Breast epithelium (tissue), 4 donors: Measurements from ENCODE around the gene KRTAP5-1. TPM values are rescaled to one million over a fixed set of nuclear protein-coding genes. Genes with fewer than 3 reads are reported as not detected.

Experiments
- DNase-seq, 2 donors: peaks; one replicate each; pipeline ENCODE4 v3.0.0-alpha.2; 2019; ENCODE audit warnings: low spot score in 2 of 2
- H3K27ac ChIP-seq, 2 donors: fragments of 200-600 bp; sonication (generic) in 1 of 2; one replicate each; pipeline ENCODE4 v1.5.1; 2016 to 2019; ENCODE audit warnings: mild to moderate bottlenecking in 1 of 2
- H3K27me3 ChIP-seq, 2 donors: fragments of 200-600 bp; sonication (generic) in 1 of 2; one replicate each; pipeline versions ENCODE4 v1.5.1 to v1.6.0; 2017 to 2019; ENCODE audit warnings: control low read depth in 1 of 2, mild to moderate bottlenecking in 1 of 2
- H3K36me3 ChIP-seq: fragments of 200-600 bp; one replicate; pipeline ENCODE4 v1.5.1; 2019
- H3K4me1 ChIP-seq, 2 donors: fragments of 200-600 bp; sonication (generic); one replicate each; pipeline ENCODE4 v1.5.1; 2016 to 2019; ENCODE audit warnings: control low read depth in 1 of 2
- H3K4me3 ChIP-seq, 3 donors: fragments of 200-600 bp; sonication (generic); 1 replicate in 2 of 3; 2 replicates in 1 of 3; pipeline ENCODE4 v1.5.1; 2016 to 2019; ENCODE audit warnings: mild to moderate bottlenecking in 3 of 3, moderate library complexity in 2 of 3
- H3K9me3 ChIP-seq, 2 donors: fragments of 200-600 bp; sonication (generic) in 1 of 2; one replicate each; pipeline ENCODE4 v1.5.1; 2016 to 2019; ENCODE audit warnings: control low read depth in 1 of 2
- POLR2A ChIP-seq: fragments of 450-650 bp; IDR thresholded peaks from one replicate; pipeline ENCODE4 v1.6.1; 2016; ENCODE audit warnings: antibody characterized with exemption, mild to moderate bottlenecking, moderate library complexity
- POLR2AphosphoS5 ChIP-seq, 3 donors: sonication (generic); formaldehyde crosslinking; IDR thresholded peaks; one replicate each; pipeline ENCODE4 v1.6.1; 2017; ENCODE audit warnings: antibody characterized with exemption in 3 of 3
- intact Hi-C: fragments of 100-400 bp; cut with DNase I; formaldehyde crosslinking; loops from one replicate; pipeline ENCODE4 v1.15.1; 2023; ENCODE audit warnings: low total_unique reads
- total RNA-seq, 3 donors: library from RNA; depleted of rRNA; stranded (reverse); fragments of >200 nt; gene quantifications; one replicate each; pipeline ENCODE4 v1.1.0, GENCODE V29; 2016
- TF ChIP-seq, protein P1 (sequence below), 3 donors: fragments of 450-650 bp; IDR thresholded peaks; one replicate each; pipeline ENCODE4 v1.5.1; 2016 to 2017; ENCODE audit warnings: antibody characterized with exemption in 3 of 3, mild to moderate bottlenecking in 3 of 3, moderate library complexity in 3 of 3

The KRTAP5-1 gene
- total RNA-seq, 3 donors from 2014 or later, result not detected

DNA sequence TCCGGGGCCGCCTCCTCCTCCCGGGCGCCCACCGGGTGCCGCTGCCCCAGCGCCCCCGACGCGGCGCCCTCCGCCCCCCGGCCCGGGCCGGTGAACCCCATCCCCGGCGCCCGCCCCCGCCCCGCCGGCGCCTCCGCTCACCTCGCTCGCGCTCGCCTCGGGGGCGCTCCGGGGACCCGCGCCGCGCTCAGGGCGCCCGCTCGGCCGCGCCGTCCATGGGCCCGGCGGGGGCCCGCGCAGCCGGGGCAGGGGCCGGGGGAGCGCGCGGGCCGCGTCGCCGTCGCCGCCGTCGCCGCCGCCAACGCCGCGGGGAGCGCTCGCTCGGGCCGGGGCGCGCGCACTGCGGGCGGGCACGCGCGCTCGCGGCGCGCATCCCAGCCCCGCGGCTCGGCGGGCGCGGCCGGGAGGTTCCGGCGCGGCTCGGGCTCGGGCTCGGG is 13.3 kb downstream of the KRTAP5-1 start:
- intact Hi-C loops, result no loop called here
- Histone ChIP-seq H3K4me3 (peak overlapping the region; percentile 50 to 77 (median 61)), H3K9me3 (no peaks in the 10 kb centered on the region), H3K27ac (peak overlapping the region; percentile 72 to 75), H3K27me3 (peaks cover 0 to 15% of the 10 kb centered on the region in 2 donors), H3K4me1 (peaks cover 0 to 7% of the 10 kb centered on the region in 2 donors), H3K36me3 (no peaks in the 10 kb centered on the region)
- no peak for DNase-seq
- TF ChIP-seq POLR2A (no peak), POLR2AphosphoS5 (IDR thresholded peaks at IDR 0.05) (no peak)
- TF ChIP-seq, protein P1, sequence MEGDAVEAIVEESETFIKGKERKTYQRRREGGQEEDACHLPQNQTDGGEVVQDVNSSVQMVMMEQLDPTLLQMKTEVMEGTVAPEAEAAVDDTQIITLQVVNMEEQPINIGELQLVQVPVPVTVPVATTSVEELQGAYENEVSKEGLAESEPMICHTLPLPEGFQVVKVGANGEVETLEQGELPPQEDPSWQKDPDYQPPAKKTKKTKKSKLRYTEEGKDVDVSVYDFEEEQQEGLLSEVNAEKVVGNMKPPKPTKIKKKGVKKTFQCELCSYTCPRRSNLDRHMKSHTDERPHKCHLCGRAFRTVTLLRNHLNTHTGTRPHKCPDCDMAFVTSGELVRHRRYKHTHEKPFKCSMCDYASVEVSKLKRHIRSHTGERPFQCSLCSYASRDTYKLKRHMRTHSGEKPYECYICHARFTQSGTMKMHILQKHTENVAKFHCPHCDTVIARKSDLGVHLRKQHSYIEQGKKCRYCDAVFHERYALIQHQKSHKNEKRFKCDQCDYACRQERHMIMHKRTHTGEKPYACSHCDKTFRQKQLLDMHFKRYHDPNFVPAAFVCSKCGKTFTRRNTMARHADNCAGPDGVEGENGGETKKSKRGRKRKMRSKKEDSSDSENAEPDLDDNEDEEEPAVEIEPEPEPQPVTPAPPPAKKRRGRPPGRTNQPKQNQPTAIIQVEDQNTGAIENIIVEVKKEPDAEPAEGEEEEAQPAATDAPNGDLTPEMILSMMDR (IDR thresholded peaks at IDR 0.05), result no peak

DNA sequence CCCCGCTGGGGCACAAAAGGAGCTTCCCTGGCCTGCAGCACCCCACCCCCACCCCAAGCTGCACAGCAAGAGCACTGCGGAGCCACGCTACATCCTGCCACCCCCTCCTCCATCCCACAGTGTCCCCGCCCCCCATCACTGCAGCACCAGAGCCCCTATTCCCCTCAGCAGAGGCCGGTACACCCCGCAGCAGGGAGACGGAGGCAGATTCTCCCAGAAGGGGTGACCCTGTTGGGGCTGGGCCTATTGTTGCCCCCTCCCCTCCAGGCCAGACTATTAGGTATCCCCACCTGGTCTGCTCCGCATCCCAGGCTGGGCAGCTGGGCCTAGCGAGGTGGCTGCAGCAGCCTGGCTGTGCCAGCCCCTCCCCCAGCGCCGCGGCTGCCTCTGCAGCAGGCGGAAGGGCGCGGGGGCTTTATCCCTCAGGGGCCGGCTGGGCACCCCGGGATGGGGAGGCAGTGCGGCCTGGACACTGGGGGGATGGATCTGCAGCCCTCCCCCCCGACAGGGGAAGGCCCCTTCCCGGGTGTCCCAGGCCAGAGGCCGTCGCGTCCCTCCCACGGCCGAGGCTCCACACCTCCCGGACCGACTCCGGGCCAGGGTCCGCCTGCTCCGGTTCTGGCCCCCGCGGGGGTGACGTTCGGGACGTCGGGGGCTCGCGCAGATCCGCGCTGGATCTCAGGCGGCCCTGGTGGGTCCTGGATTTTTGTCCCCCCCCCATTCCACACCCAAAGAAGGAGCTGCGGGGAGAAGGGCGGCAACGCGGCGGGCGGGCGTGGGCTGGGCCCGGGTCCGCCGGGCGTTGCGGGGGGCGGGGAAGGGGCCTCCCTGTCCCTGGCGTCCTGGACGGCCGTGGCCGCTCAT is 14.0 kb downstream of the KRTAP5-1 start:
- intact Hi-C loops, result no loop called here
- peak in 1 of 3 donors; percentile 19 for TF ChIP-seq POLR2AphosphoS5 (IDR thresholded peaks at IDR 0.05)
- TF ChIP-seq POLR2A, result no peak
- peak in 1 of 2 donors; percentile 32 for DNase-seq
- Histone ChIP-seq H3K4me3 (peak overlapping the region; percentile 50 to 77 (median 61)), H3K4me1 (peaks cover 0 to 7% of the 10 kb centered on the region in 2 donors), H3K36me3 (no peaks in the 10 kb centered on the region), H3K27ac (peak overlapping the region; percentile 69 to 72), H3K9me3 (no peaks in the 10 kb centered on the region), H3K27me3 (peaks cover 0 to 15% of the 10 kb centered on the region in 2 donors)

DNA sequence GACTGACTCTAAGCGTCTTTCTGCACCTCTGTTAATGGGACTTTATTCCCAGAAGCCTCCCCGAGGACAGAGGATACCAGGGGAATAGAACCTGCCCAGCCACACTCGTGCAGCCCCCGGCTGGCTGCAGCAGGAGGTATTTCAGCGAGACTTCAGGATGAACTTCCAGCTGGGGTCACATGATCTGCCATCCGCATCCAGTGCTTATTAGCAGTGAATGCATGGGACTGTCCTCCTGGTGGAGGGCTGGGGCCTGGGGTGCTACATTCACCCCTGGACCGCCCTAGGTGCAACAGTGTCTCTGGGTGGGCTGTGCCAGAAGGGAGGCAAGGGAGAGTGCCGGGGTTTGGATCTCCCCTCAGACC is 14.6 kb downstream of the KRTAP5-1 start:
- Histone ChIP-seq H3K4me1 (peaks cover 0 to 7% of the 10 kb centered on the region in 2 donors), H3K36me3 (no peaks in the 10 kb centered on the region), H3K27ac (peak overlapping the region in 1 of 2 donors; percentile 72), H3K9me3 (no peaks in the 10 kb centered on the region), H3K4me3 (peak overlapping the region in 2 of 3 donors; percentile 61 to 77), H3K27me3 (peaks cover 0 to 15% of the 10 kb centered on the region in 2 donors)
- DNase-seq, result no peak
- intact Hi-C loops, result no loop called here
- TF ChIP-seq, protein P1 (IDR thresholded peaks at IDR 0.05), result no peak
- TF ChIP-seq POLR2AphosphoS5 (IDR thresholded peaks at IDR 0.05) (no peak), POLR2A (no peak)

DNA sequence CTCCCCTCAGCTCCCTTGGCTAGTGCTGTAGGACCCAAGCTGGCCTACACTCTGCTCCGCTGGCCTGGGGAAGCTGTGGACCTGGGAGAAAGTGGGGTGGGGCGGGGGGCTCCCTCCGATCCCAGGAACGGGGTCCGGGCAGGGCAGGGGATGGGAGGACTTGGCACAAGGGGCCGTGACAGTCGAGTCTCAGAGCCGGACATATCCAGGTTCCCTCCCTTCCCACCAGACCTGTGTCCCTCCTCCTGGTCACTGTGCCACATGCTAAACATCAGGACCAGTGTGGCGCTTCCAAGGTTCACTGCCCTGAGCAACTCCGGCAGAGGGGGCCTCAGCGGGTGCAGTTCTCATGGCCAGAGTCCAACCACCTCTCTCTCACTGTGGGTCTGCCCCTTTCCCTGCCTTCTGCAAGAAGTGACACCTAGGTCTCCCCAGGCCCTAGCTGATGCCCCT is 15.1 kb downstream of the KRTAP5-1 start:
- intact Hi-C loops, result no loop called here
- Histone ChIP-seq H3K4me3 (no peak overlapping the region), H3K27me3 (peaks cover 0 to 15% of the 10 kb centered on the region in 2 donors)

DNA sequence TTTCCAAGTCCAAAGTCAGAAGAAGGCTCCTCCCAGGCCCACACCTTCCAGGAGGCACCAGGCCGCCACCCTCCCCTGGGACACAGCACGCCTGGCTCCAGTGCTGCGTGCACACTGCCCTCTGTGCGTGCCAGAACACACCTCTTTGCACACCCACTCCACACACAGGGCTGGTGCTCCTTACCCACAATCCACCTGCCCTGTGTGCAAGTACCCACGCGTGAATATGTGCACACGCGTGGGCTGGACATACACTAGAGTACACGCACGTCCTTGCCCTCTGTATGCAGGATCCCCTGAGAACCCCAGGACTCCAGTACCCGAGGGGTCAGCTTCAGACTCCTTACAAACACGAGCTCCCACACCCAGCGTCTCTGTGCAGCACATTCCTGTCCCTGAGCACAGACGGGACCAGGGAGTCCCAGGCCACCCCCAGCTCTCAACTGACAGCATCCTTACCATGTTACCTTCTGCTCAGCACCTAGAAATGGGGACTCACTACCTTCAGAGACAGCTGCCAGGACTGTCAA is 15.8 kb downstream of the KRTAP5-1 start:
- intact Hi-C loops, result no loop called here
- Histone ChIP-seq H3K27me3 (peaks cover 0 to 13% of the 10 kb centered on the region in 2 donors), H3K4me1 (peaks cover 0 to 6% of the 10 kb centered on the region in 2 donors), H3K4me3 (no peak overlapping the region), H3K36me3 (no peaks in the 10 kb centered on the region), H3K9me3 (no peaks in the 10 kb centered on the region), H3K27ac (no peak overlapping the region)
- no peak for DNase-seq
- TF ChIP-seq, protein P1 (IDR thresholded peaks at IDR 0.05), result no peak
- TF ChIP-seq POLR2A (no peak), POLR2AphosphoS5 (IDR thresholded peaks at IDR 0.05) (no peak)

More for the DNA sequence above, 15.1 kb downstream of the KRTAP5-1 start:
- no peaks in the 10 kb centered on the region for H3K9me3 ChIP-seq
- no peaks in the 10 kb centered on the region for H3K36me3 ChIP-seq
- peaks cover 0 to 7% of the 10 kb centered on the region in 2 donors for H3K4me1 ChIP-seq
- H3K27ac ChIP-seq, result no peak overlapping the region
- TF ChIP-seq POLR2A (no peak), POLR2AphosphoS5 (IDR thresholded peaks at IDR 0.05) (no peak)
- TF ChIP-seq, protein P1 (IDR thresholded peaks at IDR 0.05), result no peak
- no peak for DNase-seq
